Measurements from ENCODE around the gene UTY.

DNA sequence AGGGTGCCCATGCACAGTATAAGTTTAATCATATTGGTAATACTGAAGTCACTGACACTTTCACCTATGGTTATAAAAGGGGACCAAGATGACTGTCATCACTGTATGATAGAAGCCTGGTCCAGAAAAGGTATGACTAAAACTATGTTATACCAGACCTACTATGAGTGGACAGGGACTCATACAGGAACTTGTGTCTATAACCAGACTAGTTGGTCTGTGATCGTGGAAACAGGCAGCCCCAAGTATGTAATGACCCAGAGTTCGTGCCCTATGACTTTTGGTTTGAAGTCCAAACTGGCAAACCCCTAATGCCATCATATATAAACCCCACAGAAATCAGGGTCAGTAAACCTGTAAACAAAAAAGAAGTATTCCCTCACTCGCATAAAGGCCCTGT is 134.3 kb downstream of the UTY start:
- no peak for TF ChIP-seq YY1 (IDR thresholded peaks at IDR 0.05; ENCODE audit: insufficient read depth, insufficient read length)
- TF ChIP-seq ZNF274 (IDR thresholded peaks at IDR 0.05; ENCODE audit: low read depth, low read length): no peak
